Measurements from ENCODE around the gene CSKMT. TPM values are rescaled to one million over a fixed set of nuclear protein-coding genes. Genes with fewer than 3 reads are reported as not detected.
A peak's percentile ranks its signal among the peaks of the same experiment; 100 is the strongest.

The CSKMT gene
- total RNA-seq, 2 experiments from 2014 or later: 37.1 to 43.6 TPM

GRCh38 chr11:62652161-62653006 lies 12.7 kb upstream of the CSKMT start:
- TF ChIP-seq CTCF (IDR thresholded peaks at IDR 0.05): no peak
- peak; percentile 4 for ATAC-seq
- peak overlapping the region; percentile 94 for H3K4me3 Mint-ChIP-seq
- POLR2A ChIA-PET: interaction anchor here (0.6 to 13.3 kb wide), 22 partner anchors 10 to 228 kb away, joined by 3 to 263 read pairs (median 4); partner anchors contain the start of genes B3GAT3, C11orf98, CSKMT and EML3
- CTCF ChIA-PET: interaction anchor here (1.0 to 1.4 kb wide), 5 partner anchors 13 to 60 kb away, joined by 3 to 7 read pairs (median 5); partner anchors contain the start of genes C11orf98, CSKMT, MTA2 and TUT1
- peak overlapping the region; percentile 95 for H3K27ac Mint-ChIP-seq
- intact Hi-C loops (cut with micrococcal nuclease): no loop called here
- peaks cover 23% of the 10 kb centered on the region for H3K4me1 Mint-ChIP-seq (ENCODE audit: low read depth)
- peak; percentile 48 for DNase-seq
- H3K36me3 Mint-ChIP-seq (ENCODE audit: low read depth): peaks cover 17% of the 10 kb centered on the region
- H3K9me3 Mint-ChIP-seq: no peaks in the 10 kb centered on the region
- no peaks in the 10 kb centered on the region for H3K27me3 Mint-ChIP-seq

GRCh38 chr11:62654297-62654696 lies 10.8 kb upstream of the CSKMT start:
- ChIA-PET POLR2A (interaction anchor here (0.6 to 5.6 kb wide), 9 partner anchors 8 to 117 kb away, joined by 3 to 108 read pairs (median 4); partner anchors contain the start of genes C11orf98, CSKMT, GANAB and LBHD1), CTCF (interaction anchor here (1.3 to 2.2 kb wide), 3 partner anchors 31 to 43 kb away, joined by 3 to 10 read pairs (median 3); no protein-coding TSS in a partner anchor)
- H3K27me3 Mint-ChIP-seq: no peaks in the 10 kb centered on the region

GRCh38 chr11:62656796-62657429 lies 8.2 kb upstream of the CSKMT start:
- CTCF ChIA-PET: interaction anchor here (1.0 to 1.9 kb wide), 5 partner anchors 24 to 69 kb away, joined by 3 to 7 read pairs (median 5); no protein-coding TSS in a partner anchor

More at GRCh38 chr11:62654297-62654696, 10.8 kb upstream of the CSKMT start:
- ATAC-seq: no peak
- DNase-seq: no peak
- TF ChIP-seq CTCF (IDR thresholded peaks at IDR 0.05): no peak
- H3K4me3 Mint-ChIP-seq: peak overlapping the region; percentile 47
- H3K9me3 Mint-ChIP-seq: no peaks in the 10 kb centered on the region
- intact Hi-C loops (cut with micrococcal nuclease): no loop called here
- H3K27ac Mint-ChIP-seq: peak overlapping the region; percentile 30
- peaks cover 12% of the 10 kb centered on the region for H3K36me3 Mint-ChIP-seq (ENCODE audit: low read depth)
- peaks cover 19% of the 10 kb centered on the region for H3K4me1 Mint-ChIP-seq (ENCODE audit: low read depth)

GRCh38 chr11:62664405-62665074 lies 572 bp upstream of the CSKMT start:
- Mint-ChIP-seq H3K4me3 (peak overlapping the region; percentile 98), H3K36me3 (ENCODE audit: low read depth) (peaks cover 57% of the 10 kb centered on the region)
- peak; percentile 76 for DNase-seq

More at GRCh38 chr11:62656796-62657429, 8.2 kb upstream of the CSKMT start:
- Mint-ChIP-seq H3K27ac (peak overlapping the region; percentile 14), H3K4me3 (no peak overlapping the region), H3K27me3 (no peaks in the 10 kb centered on the region), H3K4me1 (ENCODE audit: low read depth) (peaks cover 14% of the 10 kb centered on the region), H3K36me3 (ENCODE audit: low read depth) (peaks cover 4% of the 10 kb centered on the region), H3K9me3 (no peaks in the 10 kb centered on the region)
- intact Hi-C loops (cut with micrococcal nuclease): no loop called here
- TF ChIP-seq CTCF (IDR thresholded peaks at IDR 0.05): no peak
- ATAC-seq: no peak
- POLR2A ChIA-PET: interaction anchor here (0.6 to 5.6 kb wide), 7 partner anchors 8 to 92 kb away, joined by 3 to 108 read pairs (median 4); partner anchors contain the start of genes C11orf98, CSKMT, LBHD1 and UQCC3
- no peak for DNase-seq

More at GRCh38 chr11:62664405-62665074, 572 bp upstream of the CSKMT start:
- CTCF ChIA-PET: interaction anchor here (0.8 to 3.6 kb wide), 17 partner anchors 9 to 240 kb away, joined by 3 to 20 read pairs (median 5); partner anchors contain the start of genes EML3, INTS5, MTA2 and ROM1
- ATAC-seq: peak; percentile 67
- POLR2A ChIA-PET: interaction anchor here (0.7 to 21.7 kb wide), 46 partner anchors 10 to 240 kb away, joined by 3 to 263 read pairs (median 6); partner anchors contain the start of genes B3GAT3, EEF1G, EML3 and GANAB
- Mint-ChIP-seq H3K4me1 (ENCODE audit: low read depth) (peaks cover 29% of the 10 kb centered on the region), H3K9me3 (no peaks in the 10 kb centered on the region), H3K27me3 (no peaks in the 10 kb centered on the region), H3K27ac (peak overlapping the region; percentile 92)
- intact Hi-C loops (cut with micrococcal nuclease): loop anchor here (5.0 kb wide), 1 partner anchor 72 kb away; the partner anchor contains the start of gene TUT1
- no peak for TF ChIP-seq CTCF (IDR thresholded peaks at IDR 0.05)

Data from activated CD8-positive, alpha-beta T cell treated with anti-CD3 and anti-CD28 coated beads for 36 hours (primary cell).